ENCODE measurements around the gene MTA1. TPM values are rescaled to one million over a fixed set of nuclear protein-coding genes. Genes with fewer than 3 reads are reported as not detected.

Gene MTA1
- polyA plus RNA-seq, 2 of the 4 experiments (the other 2 are of a cell fraction) = 46.8 to 86.7 TPM

- WGBS (ENCODE audit: missing lambda C conversion rate) = 79% methylated on average over 10 of the region's 18 CpGs
- ChIA-PET POLR2A (no interaction called here), CTCF (interaction anchor here (0.6 to 4.6 kb wide), 5 partner anchors 9 to 35 kb away, joined by 4 to 19 read pairs (median 7); partner anchors contain the start of gene CRIP1)
- FAIRE-seq (no peak), DNase-seq (ENCODE audit: low read depth in 1 of 2, low spot score in 1 of 2) (no peak), ATAC-seq (peak in 1 of 2 experiments; percentile 5; a peak in 2 of 6 replicates)
- no peaks in the 10 kb centered on the region for H3K9me3 ChIP-seq
- no peak overlapping the region for H3K27ac ChIP-seq
- no peak overlapping the region for H3K4me2 ChIP-seq
- TF ChIP-seq CBX2 (IDR thresholded peaks at IDR 0.05; ENCODE audit: borderline replicate concordance, low read depth) = no peak
- TF ChIP-seq HES2 (IDR thresholded peaks at IDR 0.05) = no peak
- TF ChIP-seq SMC3 (IDR thresholded peaks at IDR 0.05) = no peak
- no peak for TF ChIP-seq MYC (IDR thresholded peaks at IDR 0.05; ENCODE audit: borderline replicate concordance, low read length)
- no peak for TF ChIP-seq ATOH8 (CRISPR knock-in tag; IDR thresholded peaks at IDR 0.05; ENCODE audit: low read depth)
- no peak for TF ChIP-seq SREBF2 (IDR thresholded peaks at IDR 0.05)
- H3K4me3 ChIP-seq = no peak overlapping the region
- H3K4me1 ChIP-seq = no peaks in the 10 kb centered on the region
Observed at GRCh38 chr14:105502446-105503295, 83.0 kb downstream of the MTA1 start.

- ChIA-PET CTCF (interaction anchor here (1.6 to 4.6 kb wide), 3 partner anchors 9 to 25 kb away, joined by 4 to 19 read pairs (median 7); no protein-coding TSS in a partner anchor), POLR2A (no interaction called here)
- Histone ChIP-seq H3K9me3 (no peaks in the 10 kb centered on the region), H3K4me2 (no peak overlapping the region), H3K4me1 (no peaks in the 10 kb centered on the region), H3K4me3 (no peak overlapping the region), H3K27ac (no peak overlapping the region)
- DNase-seq (ENCODE audit: low read depth in 1 of 2, low spot score in 1 of 2) (no peak), ATAC-seq (peak in 1 of 2 experiments; percentile 12; a peak in 2 of 6 replicates), FAIRE-seq (no peak)
- TF ChIP-seq NR3C1 (IDR thresholded peaks at IDR 0.05) (no peak), MAZ (IDR thresholded peaks at IDR 0.05; ENCODE audit: borderline replicate concordance, low read depth, low read length) (no peak), RCOR1 (IDR thresholded peaks at IDR 0.05; ENCODE audit: low read depth, low read length) (no peak), RARB (CRISPR knock-in tag; IDR thresholded peaks at IDR 0.05) (no peak), CTCF (IDR thresholded peaks at IDR 0.05) (no peak), FOXS1 (CRISPR knock-in tag; IDR thresholded peaks at IDR 0.05) (no peak), BCL3 (IDR thresholded peaks at IDR 0.05) (no peak), ZFP36 (IDR thresholded peaks at IDR 0.05; ENCODE audit: borderline replicate concordance, partially characterized antibody) (no peak)
- 84% methylated on average over 6 of the region's 7 CpGs for WGBS (ENCODE audit: missing lambda C conversion rate)
Observed at GRCh38 chr14:105503296-105503640, 83.6 kb downstream of the MTA1 start.

GRCh38 chr14:105503935-105504692 is 84.5 kb downstream of the MTA1 start:
- Histone ChIP-seq H3K9me3 (no peaks in the 10 kb centered on the region), H3K4me2 (no peak overlapping the region), H3K4me3 (no peak overlapping the region), H3K27ac (no peak overlapping the region), H3K4me1 (no peaks in the 10 kb centered on the region)
- ATAC-seq (peak; percentile 5 to 11; a peak in 3 of 6 replicates), FAIRE-seq (no peak), DNase-seq (ENCODE audit: low read depth in 1 of 2, low spot score in 1 of 2) (peak in 1 of 2 experiments; percentile 13)
- ChIA-PET CTCF (interaction anchor here (1.1 to 4.6 kb wide), 4 partner anchors 10 to 33 kb away, joined by 3 to 19 read pairs (median 5); no protein-coding TSS in a partner anchor), POLR2A (no interaction called here)
- 72% methylated on average over 15 of the region's 29 CpGs for WGBS (ENCODE audit: missing lambda C conversion rate)
- TF ChIP-seq ATOH8 (CRISPR knock-in tag; IDR thresholded peaks at IDR 0.05; ENCODE audit: low read depth) = no peak
- TF ChIP-seq TFCP2L1 (CRISPR knock-in tag; IDR thresholded peaks at IDR 0.05) = peak; percentile 17; the same call in 1 of the 2 replicates
- TF ChIP-seq FOSB (CRISPR knock-in tag; IDR thresholded peaks at IDR 0.05) = 0 out of 2 replicates have a peak, but pooled peaks have one; percentile 16
